RWPE1 (cell line): ENCODE data around the gene MAST2.
"Not testable (repeated sequence)": the region's sequence is repeated elsewhere in the genome, so short reads cannot be mapped to it uniquely, and the experiment has no call there.

Source experiments
- CTCF ChIA-PET: fragments of 350-600 bp; sonication (Branson Sonifier 250); formaldehyde crosslinking; extraction: SDS; loops from one replicate; lab custom pipeline; 2021; lab: Yijun Ruan, JAX
- POLR2A ChIA-PET: fragments of 400-600 bp; formaldehyde crosslinking; extraction: SDS; loops from one replicate; lab custom pipeline; 2020; ENCODE audit warnings: antibody characterized with exemption; ENCODE audit not compliant: low non-redundant PET; lab: Yijun Ruan, JAX
- DNase-seq: peaks from one replicate; pipeline ENCODE4 v3.0.0; 2012; ENCODE audit warnings: low spot score
- H3K27ac ChIP-seq: fragments of 450-650 bp; 2 replicates; pipeline ENCODE4 v1.5.1; 2017
- CTCF ChIP-seq: fragments of 450-650 bp; conservative IDR thresholded peaks from 2 replicates; pipeline ENCODE4 v1.5.1; 2017; ENCODE audit warnings: low read depth, mild to moderate bottlenecking

The MAST2 gene

DNA sequence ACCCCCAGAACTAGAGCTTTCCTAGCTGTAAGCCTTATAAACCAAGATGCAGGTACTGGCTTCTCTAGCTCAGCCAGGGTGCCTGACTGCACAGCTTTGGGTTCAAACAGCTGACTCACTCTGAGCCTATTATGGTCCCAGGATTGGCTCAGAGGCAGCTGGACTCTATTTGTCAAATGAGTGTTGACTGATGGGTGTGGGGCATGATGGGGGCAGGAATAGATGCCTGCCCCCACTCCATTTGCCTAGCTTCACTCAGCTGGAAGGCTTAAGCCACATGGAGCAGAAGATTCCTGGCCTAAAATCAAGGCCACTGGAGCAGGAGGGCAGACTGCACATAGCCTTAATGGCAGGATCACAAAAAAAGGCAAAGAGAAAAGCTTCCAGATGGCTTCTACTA, 238.6 kb downstream of the MAST2 start:
- DNase-seq = no peak
- H3K27ac ChIP-seq = no peak overlapping the region
- TF ChIP-seq CTCF = no peak
- POLR2A ChIA-PET = no interaction called here
- CTCF ChIA-PET = interaction anchor here (0.6 to 0.9 kb wide), 2 partner anchors 139 to 182 kb away, joined by 4 to 7 read pairs; no protein-coding TSS in a partner anchor

DNA sequence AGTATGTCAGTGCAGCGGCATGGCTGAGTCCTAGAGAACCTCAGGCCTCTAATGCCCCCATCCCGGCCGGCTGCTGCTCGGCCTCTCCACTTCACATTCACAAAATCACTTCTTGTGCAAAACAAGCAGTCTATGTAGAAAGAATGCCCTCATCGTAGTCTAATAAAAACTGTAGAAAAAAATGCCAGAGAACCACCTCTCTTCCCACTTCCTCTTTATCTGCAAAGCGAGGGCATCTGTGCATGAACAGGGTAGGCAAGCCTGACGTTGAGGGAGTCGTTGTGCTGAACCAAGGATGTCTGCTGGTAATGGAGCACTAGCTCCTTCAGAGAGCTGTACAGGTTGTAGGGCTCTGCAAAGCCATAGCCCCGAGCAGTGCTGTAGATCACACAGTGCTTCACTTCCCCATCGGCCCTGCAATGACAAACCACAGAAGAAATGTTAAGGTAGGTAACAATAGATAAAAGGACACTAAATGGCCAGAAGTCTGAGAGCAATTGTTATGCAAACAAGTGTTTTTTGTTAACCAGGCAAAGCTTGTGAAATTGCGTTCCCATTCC, 240.1 kb downstream of the MAST2 start:
- H3K27ac ChIP-seq = no peak overlapping the region
- POLR2A ChIA-PET = no interaction called here
- no peak for DNase-seq
- no peak for TF ChIP-seq CTCF
- CTCF ChIA-PET = no interaction called here

GRCh38 chr1:46044116-46044515, 240.7 kb downstream of the MAST2 start:
- ChIA-PET CTCF (interaction anchor here (0.6 kb wide), 1 partner anchor 256 kb away, joined by 5 read pairs; no protein-coding TSS in a partner anchor), POLR2A (no interaction called here)
- DNase-seq = no peak
- no peak for TF ChIP-seq CTCF
- H3K27ac ChIP-seq = no peak overlapping the region

DNA sequence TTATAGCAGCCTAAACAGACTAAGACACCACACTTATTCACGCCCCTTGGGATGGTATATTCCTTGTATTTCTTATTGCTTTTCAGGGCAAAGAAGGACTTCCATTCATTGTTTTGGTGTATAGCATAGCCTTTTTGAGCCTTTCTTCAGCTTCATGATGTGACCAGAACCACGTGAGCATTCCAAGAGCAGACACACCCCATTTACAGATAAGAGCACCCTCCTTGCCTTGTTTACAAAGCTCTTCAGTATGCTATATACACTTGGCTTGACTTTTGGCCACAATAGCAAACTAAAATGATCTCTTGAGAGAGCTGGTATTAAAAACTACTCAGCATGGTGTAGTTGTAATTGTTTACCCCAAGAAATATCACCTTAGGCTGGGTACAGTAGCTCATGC, 250.3 kb downstream of the MAST2 start:
- no peak for DNase-seq
- ChIA-PET POLR2A (no interaction called here), CTCF (interaction anchor here (0.5 to 0.9 kb wide), 2 partner anchors 9 to 218 kb away, joined by 3 to 6 read pairs; no protein-coding TSS in a partner anchor)
- no peak for TF ChIP-seq CTCF
- no peak overlapping the region for H3K27ac ChIP-seq

DNA sequence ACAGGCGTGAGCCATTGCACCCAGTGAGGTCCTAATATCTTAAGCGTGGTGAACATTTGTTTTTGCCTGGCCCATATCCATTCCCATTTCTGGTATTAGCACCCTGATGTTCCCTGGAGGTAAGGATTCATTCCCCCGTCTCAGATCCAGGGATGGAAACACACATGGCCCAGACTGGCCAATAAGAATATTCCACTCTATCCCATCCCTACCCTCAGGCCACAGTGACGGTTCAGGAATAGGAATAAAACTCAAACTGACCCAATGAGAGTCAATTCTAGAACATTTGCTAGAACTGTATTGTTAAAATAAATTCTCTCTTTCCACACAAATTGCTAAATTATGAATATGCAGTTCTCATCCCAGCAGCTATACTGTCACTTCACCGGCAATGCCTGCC, 252.9 kb downstream of the MAST2 start:
- no peak for TF ChIP-seq CTCF
- ChIA-PET CTCF (interaction anchor here (0.7 kb wide), 1 partner anchor 29 kb away, joined by 3 read pairs; no protein-coding TSS in a partner anchor), POLR2A (no interaction called here)
- H3K27ac ChIP-seq = no peak overlapping the region
- DNase-seq = no peak

DNA sequence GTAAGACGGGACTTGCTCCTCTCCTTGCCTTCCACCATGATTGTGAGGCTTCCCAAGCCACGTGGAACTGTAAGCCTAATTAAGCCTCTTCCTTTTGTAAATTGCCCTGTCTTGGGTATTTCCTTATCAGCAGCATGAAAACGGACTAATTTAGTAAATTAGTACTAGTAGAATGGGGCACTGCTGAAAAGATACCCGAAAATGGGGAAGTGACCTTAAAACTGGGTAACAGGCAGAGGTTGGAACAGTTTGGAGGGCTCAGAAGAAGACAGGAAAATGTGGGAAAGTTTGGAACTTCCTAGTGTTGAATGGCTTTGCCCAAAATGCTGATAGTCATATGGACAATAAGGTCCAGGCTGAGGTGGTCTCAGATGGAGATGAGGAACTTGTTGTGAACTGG, 253.8 kb downstream of the MAST2 start:
- H3K27ac ChIP-seq, DNase-seq, POLR2A ChIA-PET, CTCF ChIA-PET: not testable (repeated sequence)

DNA sequence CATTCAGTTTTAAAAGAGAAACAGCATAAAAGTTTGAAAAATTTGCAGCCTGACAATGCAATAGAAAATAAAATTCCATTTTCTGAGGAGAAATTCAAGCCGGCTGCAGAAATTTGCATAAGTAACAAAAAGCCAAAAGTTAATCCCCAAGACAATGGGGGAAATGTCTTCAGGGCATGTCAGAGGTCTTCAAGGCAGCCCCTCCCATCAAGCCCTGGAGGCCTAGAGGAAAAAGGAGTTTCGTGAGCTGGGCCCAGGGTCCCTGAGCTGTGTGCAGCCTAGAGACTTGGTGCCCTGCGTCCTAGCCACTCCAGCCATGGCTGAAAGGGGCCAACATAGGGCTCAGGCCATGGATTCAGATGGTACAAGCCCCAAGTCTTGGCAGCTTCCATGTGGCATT, 254.4 kb downstream of the MAST2 start:
- no peak for TF ChIP-seq CTCF

More for the DNA sequence above, 254.4 kb downstream of the MAST2 start:
- no peak for DNase-seq
- H3K27ac ChIP-seq = no peak overlapping the region
- POLR2A ChIA-PET = no interaction called here
- CTCF ChIA-PET = no interaction called here
